RPMI8226 (cell line): Measurements from ENCODE around the gene SGCD.

ENCODE experiments used
- DNase-seq: peaks from one replicate; pipeline ENCODE4 v3.0.0-alpha.2; 2015

SGCD gene

DNA sequence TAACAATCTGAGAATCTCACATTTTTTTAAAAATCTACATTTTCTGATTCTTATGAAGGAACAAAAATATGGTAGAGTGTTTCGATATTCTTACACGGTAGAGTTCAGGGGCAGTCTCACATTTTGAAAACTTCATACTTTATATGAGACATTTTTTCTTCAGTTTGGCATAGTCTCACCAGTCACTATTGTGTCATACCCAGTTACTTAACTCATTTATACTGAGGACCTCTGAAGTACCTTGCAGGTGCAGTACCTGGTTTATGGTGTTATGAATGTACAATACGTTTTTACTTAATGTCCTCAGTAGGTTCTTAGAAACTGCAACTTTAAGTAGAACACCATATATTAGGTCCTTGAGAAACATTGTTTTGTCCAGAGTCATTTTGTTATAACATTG lies 196.6 kb downstream of the SGCD start:
- DNase-seq: no peak

- DNase-seq: no peak
Observed at GRCh38 chr5:156526081-156526925, 199.3 kb downstream of the SGCD start.

GRCh38 chr5:156527611-156528010 lies 200.6 kb downstream of the SGCD start:
- DNase-seq: no peak

GRCh38 chr5:156528673-156529072 lies 201.7 kb downstream of the SGCD start:
- DNase-seq: no peak

GRCh38 chr5:156529892-156530291 lies 202.9 kb downstream of the SGCD start:
- DNase-seq: no peak

DNA sequence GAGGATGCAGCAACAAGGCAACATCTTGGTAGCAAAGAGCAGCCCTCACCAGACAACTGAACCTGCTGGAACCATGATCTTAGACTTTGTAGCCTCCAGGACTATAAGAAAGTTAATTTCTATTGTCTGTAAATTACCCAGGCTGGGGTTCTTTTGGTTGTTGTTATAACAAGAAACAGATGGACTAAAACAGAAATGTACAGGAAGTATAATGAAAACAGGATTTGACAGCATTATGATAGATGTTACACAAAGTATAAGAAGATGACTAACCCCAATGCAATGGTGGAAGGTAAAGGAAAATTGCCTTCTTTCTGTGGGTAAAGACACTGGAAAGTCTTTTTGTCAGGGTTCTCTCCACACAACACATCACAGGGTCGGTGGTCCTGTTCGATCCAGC lies 204.2 kb downstream of the SGCD start:
- DNase-seq: no peak

- no peak for DNase-seq
Observed at GRCh38 chr5:156532921-156533320, 206.0 kb downstream of the SGCD start.

- no peak for DNase-seq
Observed at GRCh38 chr5:156534085-156534484, 207.1 kb downstream of the SGCD start.

DNA sequence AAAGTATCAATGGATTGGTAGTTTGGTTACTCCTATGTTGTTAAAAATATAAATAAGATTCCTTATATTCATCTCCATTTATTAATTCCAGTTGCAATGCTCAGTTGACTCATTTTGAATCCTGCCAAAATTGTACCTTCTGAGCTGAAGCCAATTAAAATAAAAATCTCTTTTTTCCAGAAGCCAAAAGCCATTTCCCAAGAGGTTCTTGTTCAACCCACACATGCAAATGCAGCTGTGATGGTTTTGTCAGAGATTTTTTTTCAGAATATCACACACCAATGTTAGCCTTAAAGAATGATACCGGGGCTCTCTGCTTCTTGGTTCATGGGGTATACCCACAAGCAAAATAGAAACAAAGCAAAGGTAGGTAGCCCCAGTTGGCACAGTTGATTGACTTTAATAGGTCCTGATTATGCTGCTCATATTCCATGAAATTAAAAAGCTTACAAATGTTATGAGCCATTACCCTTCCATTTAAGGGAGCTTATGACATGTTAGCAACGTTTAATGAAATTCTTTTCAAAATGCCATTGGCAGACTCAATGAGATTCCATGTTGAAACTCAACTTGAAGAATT lies 208.0 kb downstream of the SGCD start:
- no peak for DNase-seq

- DNase-seq: no peak
Observed at GRCh38 chr5:156540491-156540890, 213.5 kb downstream of the SGCD start.

GRCh38 chr5:156541582-156541981 lies 214.6 kb downstream of the SGCD start:
- no peak for DNase-seq

DNA sequence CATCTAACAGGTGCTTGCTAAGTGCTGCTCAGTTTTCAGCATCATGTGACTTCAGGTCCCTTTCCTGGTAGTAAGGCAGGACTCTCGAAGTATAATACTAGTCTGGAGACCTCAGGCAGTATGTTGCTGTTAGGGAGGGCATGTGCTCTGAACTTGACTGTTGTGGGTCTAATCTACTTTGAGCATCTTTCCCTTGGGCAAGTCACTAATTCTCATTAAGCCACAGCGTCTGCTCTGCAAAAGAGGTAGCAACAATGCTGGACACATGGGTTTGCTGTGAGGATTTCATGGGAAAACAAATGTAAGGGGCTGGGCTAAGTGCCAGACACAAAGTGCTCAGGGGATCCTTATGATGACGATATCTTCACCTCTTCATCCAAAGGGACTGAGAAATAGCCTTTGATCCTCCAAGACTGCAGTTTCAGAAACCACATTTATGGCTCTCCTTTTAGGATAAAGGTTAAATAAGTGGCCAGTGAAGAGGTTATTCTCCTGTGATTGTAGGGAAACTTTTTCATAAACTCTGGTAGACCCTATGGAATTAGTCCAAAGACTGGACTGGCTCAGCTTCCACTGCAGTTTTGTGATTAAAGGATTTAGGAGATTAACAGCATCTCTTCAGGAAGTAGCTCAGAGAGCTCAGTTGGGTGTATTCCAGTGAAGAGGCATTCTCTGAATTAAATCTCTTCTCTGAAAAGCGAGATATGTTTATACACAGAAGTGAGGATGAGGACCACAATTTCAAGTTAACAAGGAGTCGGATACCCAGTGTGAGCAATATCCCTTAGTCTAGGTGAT lies 216.6 kb downstream of the SGCD start:
- no peak for DNase-seq

GRCh38 chr5:156552855-156553358 lies 225.9 kb downstream of the SGCD start:
- DNase-seq: no peak

- DNase-seq: no peak
Observed at GRCh38 chr5:156556666-156557406, 229.9 kb downstream of the SGCD start.

DNA sequence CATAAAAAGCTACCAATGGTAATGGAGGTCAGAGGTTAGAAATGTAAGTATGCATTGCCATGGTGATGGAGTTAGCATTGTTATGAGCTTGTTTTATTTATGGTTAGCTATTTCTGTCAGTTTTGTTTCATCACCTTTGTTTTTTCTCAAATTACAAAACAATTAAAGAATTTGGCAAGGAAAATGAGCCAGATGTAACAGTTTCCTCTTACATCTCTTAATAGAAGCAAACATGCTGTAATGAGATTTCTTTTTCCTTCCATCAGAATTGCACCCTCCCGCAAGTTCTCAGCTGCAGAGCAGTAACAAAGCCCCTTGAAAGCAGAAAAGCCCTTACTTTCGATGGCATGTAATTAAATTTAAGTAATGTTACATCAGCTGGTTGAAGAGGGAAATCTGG lies 233.0 kb downstream of the SGCD start:
- no peak for DNase-seq

- DNase-seq: no peak
Observed at GRCh38 chr5:156561651-156562050, 234.7 kb downstream of the SGCD start.

GRCh38 chr5:156570615-156571014 lies 243.7 kb downstream of the SGCD start:
- no peak for DNase-seq

DNA sequence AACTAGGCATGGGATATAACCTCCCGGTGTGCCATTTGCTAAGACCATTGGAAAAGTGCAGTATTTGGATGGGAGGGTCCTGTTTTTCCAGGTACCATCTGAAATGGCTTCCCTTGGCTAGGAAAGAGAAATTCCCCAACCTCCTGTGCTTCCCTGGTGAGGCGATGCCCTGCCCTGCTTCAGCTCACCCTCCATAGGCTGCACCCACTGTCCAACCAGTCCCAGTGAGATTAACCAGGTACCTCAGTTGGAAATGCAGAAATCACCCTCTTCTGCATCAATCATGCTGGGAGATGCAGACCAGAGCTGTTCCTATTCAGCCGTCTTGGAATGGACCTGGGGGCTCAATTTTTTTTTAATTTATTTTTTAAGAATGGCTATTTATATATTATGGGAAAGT lies 254.8 kb downstream of the SGCD start:
- DNase-seq: no peak

- DNase-seq: no peak
Observed at GRCh38 chr5:156582193-156582598, 255.2 kb downstream of the SGCD start.

- no peak for DNase-seq
Observed at GRCh38 chr5:156584871-156585270, 257.9 kb downstream of the SGCD start.

GRCh38 chr5:156585999-156586398 lies 259.0 kb downstream of the SGCD start:
- DNase-seq: no peak

GRCh38 chr5:156587012-156587411 lies 260.0 kb downstream of the SGCD start:
- DNase-seq: no peak

DNA sequence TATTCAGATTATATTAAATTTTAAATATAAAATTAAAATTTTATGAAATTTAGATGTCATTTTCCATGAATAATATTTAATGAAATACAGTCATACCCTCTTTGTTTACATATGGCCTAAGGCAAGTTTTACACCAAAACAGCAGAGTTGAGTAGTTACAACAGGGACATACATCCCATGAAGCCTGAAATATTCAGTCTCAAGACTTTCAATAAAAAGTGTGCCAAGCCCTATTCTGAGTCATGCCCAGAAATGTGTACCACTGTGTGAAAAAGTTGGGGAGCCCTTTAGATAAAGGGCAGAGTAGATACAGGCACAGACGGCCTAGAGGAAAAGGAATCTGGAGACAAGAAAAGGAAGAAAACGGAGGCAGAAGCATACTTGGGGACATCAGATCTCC lies 261.3 kb downstream of the SGCD start:
- no peak for DNase-seq
